ENCODE results near the gene ANKRD62. TPM values are rescaled to one million over a fixed set of nuclear protein-coding genes. Genes with fewer than 3 reads are reported as not detected.

The ANKRD62 gene
- total and polyA plus RNA-seq, 9 of the 15 experiments (the other 6 are each of a cell fraction or from before 2014, with no cell fraction given), result 0.16 to 1.1 (median 0.45) TPM; not detected in 1

- no TSS peak for BruUV-seq (replicated peaks)
- H3K9me3 ChIP-seq (replicated peaks; ENCODE audit: control insufficient read depth, insufficient read depth, low read depth, low read length), result no peaks in the 10 kb centered on the region
- no peak overlapping the region for H3K4me2 ChIP-seq (ENCODE audit: insufficient read depth, low read length)
- 0 out of 5 replicates have a peak, but pooled peaks cover 0 to 4% of the 10 kb centered on the region in 2 experiments for H3K27me3 ChIP-seq (ENCODE audit: control insufficient read depth in 2 of 2, insufficient read depth in 2 of 2, low read length in 2 of 2)
- no peak for DNase-seq (ENCODE audit: extremely low read depth in 1 of 4, low spot score in 3 of 4)
- intact Hi-C loops (cut with micrococcal nuclease), result no loop called here
- H3K36me3 ChIP-seq (ENCODE audit: control insufficient read depth, insufficient read depth, low read length), result no peaks in the 10 kb centered on the region
- H4K20me1 ChIP-seq (replicated peaks; ENCODE audit: control insufficient read depth, insufficient read depth, low read length), result no peaks in the 10 kb centered on the region
- 4% methylated on average over 4 of the region's 4 CpGs for whole genome bisulfite sequencing (ENCODE audit: insufficient coverage, low coverage, missing lambda C conversion rate)
- H3K9ac ChIP-seq (ENCODE audit: insufficient read depth in 1 of 2, low read depth in 2 of 2, low read length in 2 of 2), result no peak overlapping the region
- H3K9me1 ChIP-seq (ENCODE audit: control insufficient read depth, insufficient read depth, low read length), result no peaks in the 10 kb centered on the region
- no peak overlapping the region for H3K4me3 ChIP-seq
- H3K4me1 ChIP-seq (replicated peaks in 1 of 2; ENCODE audit: control insufficient read depth in 2 of 2, insufficient read depth in 2 of 2, low read length in 2 of 2), result no peaks in the 10 kb centered on the region
- no peak overlapping the region for H3K27ac ChIP-seq (ENCODE audit: extremely low read depth, low read depth, low read length)
- TF ChIP-seq ESRRA (IDR thresholded peaks at IDR 0.05; ENCODE audit: borderline replicate concordance, low read depth), result no peak
- no peak for TF ChIP-seq ZNF551 (CRISPR knock-in tag; IDR thresholded peaks at IDR 0.05)
- no peak for TF ChIP-seq LCOR (CRISPR knock-in tag; IDR thresholded peaks at IDR 0.05)
- no peak for TF ChIP-seq BRCA1 (IDR thresholded peaks at IDR 0.05)
- TF ChIP-seq BRCA1 (CRISPR knock-in tag; IDR thresholded peaks at IDR 0.05), result no peak
- no peak for TF ChIP-seq ZNF175 (CRISPR knock-in tag; IDR thresholded peaks at IDR 0.05; ENCODE audit: low read depth)
- no peak for TF ChIP-seq DMBX1 (CRISPR knock-in tag; IDR thresholded peaks at IDR 0.05; ENCODE audit: borderline replicate concordance)
- no peak for TF ChIP-seq CEBPG (CRISPR knock-in tag; IDR thresholded peaks at IDR 0.05)
- no peak for TF ChIP-seq CEBPG (tag; conservative IDR thresholded peaks at IDR 0.05 in 1 of 2, IDR thresholded peaks at IDR 0.05 in 1 of 2)
- TF ChIP-seq SIRT6 (IDR thresholded peaks at IDR 0.05; ENCODE audit: low read depth, low read length), result no peak
- no peak for TF ChIP-seq HNRNPL (IDR thresholded peaks at IDR 0.05; ENCODE audit: low read depth, low read length)
- no peak for FAIRE-seq
- no peaks in the 10 kb centered on the region for H3K79me2 ChIP-seq (ENCODE audit: control insufficient read depth, insufficient read depth, low read length)
- ATAC-seq, result no peak
- no peak overlapping the region for H2AFZ ChIP-seq (ENCODE audit: low read depth, low read length)
- ChIA-PET POLR2A (no interaction called here), CTCF (ENCODE audit: low intra/inter-chr PET ratio) (no interaction called here)
- in situ Hi-C loops (cut with MboI), result loop anchor here (5.0 kb wide), 1 partner anchor 52 kb away; no protein-coding TSS in a partner anchor
Observed at GRCh38 chr18:12154361-12154760, 60.7 kb downstream of the ANKRD62 start.

All from K562 (cell line).